HG03280 (cell line): ENCODE data around the gene FAM168A.
"Not testable (repeated sequence)": the region's sequence is repeated elsewhere in the genome, so short reads cannot be mapped to it uniquely, and the experiment has no call there.

ENCODE experiments used
- ATAC-seq: cut with Tn5 transposase; IDR thresholded peaks from one replicate; pipeline ENCODE4 v1.9.1; 2021; ENCODE audit warnings: mild to moderate bottlenecking, moderate library complexity; ENCODE audit not compliant: unreplicated experiment

FAM168A gene

GRCh38 chr11:73597336-73597955 is 466 bp downstream of the FAM168A start:
- no peak for ATAC-seq

- no peak for ATAC-seq
Observed at GRCh38 chr11:73596547-73596946, 1.4 kb downstream of the FAM168A start.

GRCh38 chr11:73592640-73593039 is 5.3 kb downstream of the FAM168A start:
- no peak for ATAC-seq

GRCh38 chr11:73591743-73592142 is 6.2 kb downstream of the FAM168A start:
- ATAC-seq = no peak

GRCh38 chr11:73590991-73591390 is 6.9 kb downstream of the FAM168A start:
- no peak for ATAC-seq

GRCh38 chr11:73586791-73587190 is 11.1 kb downstream of the FAM168A start:
- ATAC-seq = no peak

GRCh38 chr11:73585834-73586575 is 11.9 kb downstream of the FAM168A start:
- ATAC-seq = no peak

- no peak for ATAC-seq
Observed at GRCh38 chr11:73584831-73585230, 13.1 kb downstream of the FAM168A start.

GRCh38 chr11:73582653-73583052 is 15.3 kb downstream of the FAM168A start:
- ATAC-seq = no peak

GRCh38 chr11:73580749-73581148 is 17.2 kb downstream of the FAM168A start:
- ATAC-seq = not testable (repeated sequence)

GRCh38 chr11:73579641-73580434 is 18.1 kb downstream of the FAM168A start:
- ATAC-seq = no peak

- no peak for ATAC-seq
Observed at GRCh38 chr11:73578592-73579185, 19.2 kb downstream of the FAM168A start.

GRCh38 chr11:73577496-73577917 is 20.4 kb downstream of the FAM168A start:
- no peak for ATAC-seq

GRCh38 chr11:73576185-73576614 is 21.7 kb downstream of the FAM168A start:
- no peak for ATAC-seq

- ATAC-seq = not testable (repeated sequence)
Observed at GRCh38 chr11:73571982-73572381, 25.9 kb downstream of the FAM168A start.

GRCh38 chr11:73570415-73571114 is 27.3 kb downstream of the FAM168A start:
- no peak for ATAC-seq

- no peak for ATAC-seq
Observed at GRCh38 chr11:73566977-73567755, 30.7 kb downstream of the FAM168A start.

- no peak for ATAC-seq
Observed at GRCh38 chr11:73566422-73566821, 31.5 kb downstream of the FAM168A start.

- ATAC-seq = no peak
Observed at GRCh38 chr11:73565804-73566203, 32.1 kb downstream of the FAM168A start.

GRCh38 chr11:73564903-73565302 is 33.0 kb downstream of the FAM168A start:
- no peak for ATAC-seq
